Mesenchymal stem cell (in vitro differentiated cells and primary cell): ENCODE results near the gene GALE.
A peak's percentile ranks its signal among the peaks of the same experiment; 100 is the strongest.
"Not testable (repeated sequence)": the region's sequence is repeated elsewhere in the genome, so short reads cannot be mapped to it uniquely, and the experiment has no call there.

Experiments
- DNase-seq: peaks from one replicate; pipeline ENCODE4 v3.0.0-alpha.2; 2013
- H2AFZ ChIP-seq: one replicate; pipeline ENCODE4 v1.6.1; 2013; ENCODE audit warnings: low read depth, mild to moderate bottlenecking, control low read depth, inconsistent platforms, low read length, moderate library complexity
- H2AK5ac ChIP-seq: 2 replicates; pipeline ENCODE4 v1.6.1; 2013; ENCODE audit warnings: low read length, moderate library complexity, mild to moderate bottlenecking, inconsistent platforms; ENCODE audit not compliant: severe bottlenecking
- H2BK120ac ChIP-seq: one replicate; pipeline ENCODE4 v1.6.1; 2013; ENCODE audit warnings: low read depth, mild to moderate bottlenecking, inconsistent platforms, low read length, moderate library complexity
- H2BK12ac ChIP-seq, 2 experiments: one replicate each; pipeline ENCODE4 v1.6.1; 2013; ENCODE audit warnings: inconsistent platforms in 2 of 2, low read length in 2 of 2, mild to moderate bottlenecking in 2 of 2, moderate library complexity in 2 of 2, control low read depth in 1 of 2
- H2BK15ac ChIP-seq: one replicate; pipeline ENCODE4 v1.6.1; 2013; ENCODE audit warnings: mild to moderate bottlenecking, low read depth, inconsistent platforms; ENCODE audit not compliant: poor library complexity, severe bottlenecking
- H2BK5ac ChIP-seq: 2 replicates; pipeline ENCODE4 v1.6.1; 2013; ENCODE audit warnings: low read depth, mild to moderate bottlenecking, low read length, control low read depth, inconsistent platforms; ENCODE audit not compliant: poor library complexity, severe bottlenecking
- H3K14ac ChIP-seq, 2 experiments: one replicate each; pipeline ENCODE4 v1.6.1; 2013; ENCODE audit warnings: inconsistent platforms in 2 of 2, low read length in 2 of 2, control low read depth in 1 of 2, mild to moderate bottlenecking in 1 of 2, moderate library complexity in 1 of 2
- H3K18ac ChIP-seq, 2 experiments: one replicate each; pipeline ENCODE4 v1.6.1; 2013; ENCODE audit warnings: inconsistent platforms in 2 of 2, low read length in 2 of 2, control low read depth in 1 of 2, low read depth in 1 of 2, mild to moderate bottlenecking in 1 of 2
- H3K23ac ChIP-seq, 2 experiments: one replicate each; pipeline ENCODE4 v1.6.1; 2013; ENCODE audit warnings: inconsistent platforms in 2 of 2, low read length in 2 of 2, mild to moderate bottlenecking in 2 of 2, moderate library complexity in 2 of 2, control low read depth in 1 of 2
- H3K27ac ChIP-seq: 2 replicates; pipeline ENCODE4 v1.5.1; 2013; ENCODE audit warnings: mild to moderate bottlenecking, moderate library complexity, low read length, control low read depth, inconsistent platforms; ENCODE audit not compliant: poor library complexity, severe bottlenecking
- H3K27me3 ChIP-seq, 2 experiments: 2 replicates each; pipeline versions ENCODE4 v1.6.1 to v1.7.0; 2013; ENCODE audit warnings: low read length in 2 of 2, mild to moderate bottlenecking in 2 of 2, moderate library complexity in 2 of 2, control low read depth in 1 of 2, inconsistent platforms in 1 of 2; ENCODE audit not compliant: control insufficient read depth in 1 of 2, insufficient read depth in 1 of 2
- H3K36me3 ChIP-seq, 2 experiments: 2 replicates each; pipeline versions ENCODE4 v1.6.1 to v1.7.0; 2013; ENCODE audit warnings: low read length in 2 of 2, control low read depth in 1 of 2, inconsistent platforms in 1 of 2, low read depth in 1 of 2, mild to moderate bottlenecking in 1 of 2; ENCODE audit not compliant: insufficient read depth in 2 of 2, control insufficient read depth in 1 of 2
- H3K4ac ChIP-seq, 2 experiments: one replicate each; pipeline ENCODE4 v1.6.1; 2013; ENCODE audit warnings: inconsistent platforms in 2 of 2, low read length in 2 of 2, mild to moderate bottlenecking in 2 of 2, moderate library complexity in 2 of 2, control low read depth in 1 of 2, low read depth in 1 of 2
- H3K4me1 ChIP-seq: 2 replicates; pipeline ENCODE4 v1.6.1; 2013; ENCODE audit warnings: low read depth, low read length, control low read depth; ENCODE audit not compliant: control insufficient read depth, insufficient read depth
- H3K4me2 ChIP-seq: 2 replicates; pipeline ENCODE4 v1.6.1; 2013; ENCODE audit warnings: low read length, mild to moderate bottlenecking, inconsistent platforms; ENCODE audit not compliant: poor library complexity, severe bottlenecking
- H3K4me3 ChIP-seq, 2 experiments: 2 replicates each; pipeline versions ENCODE4 v1.5.1 to v1.7.0; 2013; ENCODE audit warnings: low read length in 2 of 2, mild to moderate bottlenecking in 2 of 2, control low read depth in 1 of 2, low read depth in 1 of 2; ENCODE audit not compliant: insufficient read depth in 1 of 2
- H3K79me1 ChIP-seq: replicated peaks from 2 replicates; pipeline ENCODE4 v1.6.1; 2013; ENCODE audit warnings: mild to moderate bottlenecking, control low read depth, low read length, inconsistent platforms; ENCODE audit not compliant: poor library complexity, severe bottlenecking
- H3K9ac ChIP-seq: 2 replicates; pipeline ENCODE4 v1.7.0; 2013; ENCODE audit warnings: mild to moderate bottlenecking, low read length, moderate library complexity
- H3K9me3 ChIP-seq: 2 replicates; pipeline ENCODE4 v1.7.0; 2013; ENCODE audit warnings: mild to moderate bottlenecking, low read length; ENCODE audit not compliant: control insufficient read depth
- H4K8ac ChIP-seq: one replicate; pipeline ENCODE4 v1.6.1; 2013; ENCODE audit warnings: inconsistent platforms, mild to moderate bottlenecking, low read length, moderate library complexity
- H4K91ac ChIP-seq: one replicate; pipeline ENCODE4 v1.6.1; 2013; ENCODE audit warnings: mild to moderate bottlenecking, low read length, inconsistent platforms
- WGBS: methylation state at CpG from one replicate; pipeline ENCODE4 v1.1.7; 2013; ENCODE audit warnings: mixed read lengths; 5-methylcytosine and 5-hydroxymethylcytosine counted together

The GALE gene

GRCh38 chr1:23836037-23836436, 35.5 kb upstream of the GALE start:
- Histone ChIP-seq H2BK12ac (no peak overlapping the region), H3K4me2 (no peak overlapping the region), H2BK15ac (no peak overlapping the region), H3K4ac (no peak overlapping the region), H3K4me3 (no peak overlapping the region), H4K8ac (no peak overlapping the region), H4K91ac (no peak overlapping the region), H3K79me1 (no peaks in the 10 kb centered on the region), H3K23ac (no peak overlapping the region), H3K27ac (no peak overlapping the region), H2AFZ (no peak overlapping the region), H3K9ac (no peak overlapping the region), H2BK120ac (no peak overlapping the region), H3K9me3 (no peaks in the 10 kb centered on the region), H3K14ac (no peak overlapping the region), H3K18ac (no peak overlapping the region), H2AK5ac (no peak overlapping the region), H3K36me3 (no peaks in the 10 kb centered on the region), H3K4me1 (peaks cover 6% of the 10 kb centered on the region), H3K27me3 (peaks cover 10 to 15% of the 10 kb centered on the region in 2 experiments), H2BK5ac (no peak overlapping the region)
- WGBS, result 76% methylated on average over 2 of the region's 3 CpGs
- no peak for DNase-seq

- H2BK120ac ChIP-seq, H3K4me2 ChIP-seq, H2BK5ac ChIP-seq, H3K14ac ChIP-seq, H2AK5ac ChIP-seq, DNase-seq, H3K4me3 ChIP-seq, H3K4me1 ChIP-seq, H3K4ac ChIP-seq, H4K91ac ChIP-seq, H3K79me1 ChIP-seq, H3K9me3 ChIP-seq, H3K36me3 ChIP-seq, H3K27ac ChIP-seq, H3K18ac ChIP-seq, H3K9ac ChIP-seq, H3K23ac ChIP-seq, H2BK12ac ChIP-seq, H2BK15ac ChIP-seq, H2AFZ ChIP-seq: not testable (repeated sequence)
- Histone ChIP-seq H4K8ac (peak overlapping the region; percentile 60), H3K27me3 (peaks cover 10 to 14% of the 10 kb centered on the region in 2 experiments)
- 73% methylated on average over 6 of the region's 6 CpGs for WGBS
These were observed 33.6 kb upstream of the GALE start for GRCh38 chr1:23834156-23834555.

GRCh38 chr1:23827717-23828116, 27.2 kb upstream of the GALE start:
- Histone ChIP-seq H2AFZ (no peak overlapping the region), H2BK120ac (no peak overlapping the region), H4K8ac (no peak overlapping the region), H3K18ac (no peak overlapping the region), H3K9me3 (no peaks in the 10 kb centered on the region), H3K23ac (no peak overlapping the region), H3K4me2 (no peak overlapping the region), H3K4ac (no peak overlapping the region), H2BK15ac (no peak overlapping the region), H4K91ac (no peak overlapping the region), H3K14ac (no peak overlapping the region), H3K4me1 (peaks cover 3% of the 10 kb centered on the region), H3K27ac (no peak overlapping the region), H3K27me3 (no peaks in the 10 kb centered on the region), H2AK5ac (no peak overlapping the region), H3K9ac (no peak overlapping the region), H3K36me3 (no peaks in the 10 kb centered on the region), H3K79me1 (peaks cover 11% of the 10 kb centered on the region), H2BK12ac (no peak overlapping the region), H3K4me3 (no peak overlapping the region), H2BK5ac (no peak overlapping the region)
- no peak for DNase-seq
- 98% methylated on average over 1 of the region's 1 CpG for WGBS

GRCh38 chr1:23826590-23826989, 26.0 kb upstream of the GALE start:
- DNase-seq, H2AFZ ChIP-seq, H3K9ac ChIP-seq, H3K4me3 ChIP-seq, H3K14ac ChIP-seq, H3K23ac ChIP-seq, H2BK120ac ChIP-seq, H3K4me1 ChIP-seq, H3K27ac ChIP-seq, H3K27me3 ChIP-seq, H2AK5ac ChIP-seq, H2BK12ac ChIP-seq, H3K18ac ChIP-seq, H3K36me3 ChIP-seq, H2BK5ac ChIP-seq, H3K9me3 ChIP-seq, H3K4ac ChIP-seq, H4K91ac ChIP-seq, H2BK15ac ChIP-seq, H4K8ac ChIP-seq, H3K4me2 ChIP-seq: not testable (repeated sequence)
- WGBS, result over 99% methylated on average over 10 of the region's 13 CpGs
- peaks cover 18% of the 10 kb centered on the region for H3K79me1 ChIP-seq
